Ramos (cell line): ENCODE measurements around the gene KLK11.
"Not testable (repeated sequence)": the region's sequence is repeated elsewhere in the genome, so short reads cannot be mapped to it uniquely, and the experiment has no call there.

Experiments
- in situ Hi-C: fragments of 300-500 bp; cut with MboI; formaldehyde crosslinking; loops from one replicate; pipeline ENCODE4 v1.14.3; 2022; ENCODE audit warnings: low sequenced_read_pairs; ENCODE audit not compliant: unreplicated experiment

The KLK11 gene

GRCh38 chr19:51009061-51009891, 17.1 kb downstream of the KLK11 start:
- in situ Hi-C loops, result no loop called here

GRCh38 chr19:51007488-51007887, 18.9 kb downstream of the KLK11 start:
- in situ Hi-C loops, result no loop called here

- in situ Hi-C loops, result no loop called here
These were observed 20.0 kb downstream of the KLK11 start for GRCh38 chr19:51006406-51006805.

GRCh38 chr19:51005248-51005647, 21.2 kb downstream of the KLK11 start:
- in situ Hi-C loops, result no loop called here

- in situ Hi-C loops, result no loop called here
These were observed 23.1 kb downstream of the KLK11 start for GRCh38 chr19:51003316-51003715.

GRCh38 chr19:51002542-51003311, 23.7 kb downstream of the KLK11 start:
- in situ Hi-C loops, result no loop called here

- in situ Hi-C loops, result no loop called here
These were observed 24.3 kb downstream of the KLK11 start for GRCh38 chr19:51002089-51002532.

- in situ Hi-C loops, result no loop called here
These were observed 24.9 kb downstream of the KLK11 start, which contains the start of gene KLK8 for GRCh38 chr19:51001515-51001914. TSS of gene KLK8 (minus strand) at chr19:51001604. CDS start at chr19:51001167, 437 bp downstream.

GRCh38 chr19:51000981-51001380, 25.4 kb downstream of the KLK11 start:
- in situ Hi-C loops, result no loop called here

GRCh38 chr19:51000426-51000825, 26.0 kb downstream of the KLK11 start:
- in situ Hi-C loops, result no loop called here

GRCh38 chr19:50998686-50999085, 27.7 kb downstream of the KLK11 start:
- in situ Hi-C loops, result no loop called here

GRCh38 chr19:50998061-50998460, 28.4 kb downstream of the KLK11 start:
- in situ Hi-C loops, result no loop called here

GRCh38 chr19:50994129-50994528, 32.3 kb downstream of the KLK11 start:
- in situ Hi-C loops, result no loop called here

- in situ Hi-C loops, result no loop called here
These were observed 33.8 kb downstream of the KLK11 start for GRCh38 chr19:50992666-50993035.

- in situ Hi-C loops, result not testable (repeated sequence)
These were observed 42.0 kb downstream of the KLK11 start for GRCh38 chr19:50984416-50984815.

- in situ Hi-C loops, result no loop called here
These were observed 42.7 kb downstream of the KLK11 start, which contains the start of gene KLK7 for GRCh38 chr19:50983625-50984292. TSS of gene KLK7 (minus strand) at chr19:50983917. CDS start at chr19:50982399, 1,518 bp downstream.

GRCh38 chr19:50982186-50982585, 44.2 kb downstream of the KLK11 start:
- in situ Hi-C loops, result no loop called here

- in situ Hi-C loops, result no loop called here
These were observed 44.7 kb downstream of the KLK11 start for GRCh38 chr19:50981587-50982146.

- in situ Hi-C loops, result no loop called here
These were observed 46.2 kb downstream of the KLK11 start for GRCh38 chr19:50980208-50980607.

- in situ Hi-C loops, result no loop called here
These were observed 46.7 kb downstream of the KLK11 start for GRCh38 chr19:50979758-50980157.
